Measurements from ENCODE around the gene PTPRO. TPM values are rescaled to one million over a fixed set of nuclear protein-coding genes. Genes with fewer than 3 reads are reported as not detected.

PTPRO gene
- total RNA-seq, 1 donor from 2014 or later: 21.4 TPM

- H3K9me3 ChIP-seq: no peaks in the 10 kb centered on the region
- no peaks in the 10 kb centered on the region for H3K36me3 ChIP-seq
- no peak overlapping the region for H3K4me3 ChIP-seq
- intact Hi-C loops (cut with DNase I): no loop called here
- no peak for TF ChIP-seq CTCF (IDR thresholded peaks at IDR 0.05)
- H3K4me1 ChIP-seq: peaks cover 8% of the 10 kb centered on the region
- DNase-seq: no peak
- no peak overlapping the region for H3K27ac ChIP-seq
- no peaks in the 10 kb centered on the region for H3K27me3 ChIP-seq (ENCODE audit: low read depth)
- ATAC-seq: no peak
Observed at GRCh38 chr12:15543347-15543746, 221.0 kb downstream of the PTPRO start.

DNA sequence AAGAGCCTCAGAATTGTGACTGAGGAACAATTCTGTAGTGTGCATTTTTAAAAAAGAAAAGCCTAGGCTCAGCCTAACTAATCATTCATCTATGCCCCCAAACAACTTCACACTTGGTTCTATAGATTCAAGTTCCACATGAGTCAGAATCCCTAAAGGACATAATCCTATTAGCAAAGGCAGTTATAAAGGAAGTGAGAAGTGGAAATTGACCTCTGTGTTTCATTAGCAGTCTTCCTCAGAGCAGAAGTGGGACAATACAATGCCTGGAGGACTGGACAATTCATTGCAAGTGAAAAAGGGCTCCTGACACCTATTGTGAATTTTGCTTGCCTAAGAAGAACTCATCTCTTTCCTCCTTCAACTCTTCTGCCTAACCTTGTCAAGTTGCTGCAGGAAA, 222.3 kb downstream of the PTPRO start:
- intact Hi-C loops (cut with DNase I): no loop called here
- no peak for TF ChIP-seq CTCF (IDR thresholded peaks at IDR 0.05)
- Histone ChIP-seq H3K4me1 (peaks cover 8% of the 10 kb centered on the region), H3K4me3 (no peak overlapping the region), H3K9me3 (no peaks in the 10 kb centered on the region), H3K36me3 (no peaks in the 10 kb centered on the region), H3K27ac (peak overlapping the region; percentile 76), H3K27me3 (ENCODE audit: low read depth) (no peaks in the 10 kb centered on the region)
- ATAC-seq (peak; percentile 54 to 65), DNase-seq (no peak)

DNA sequence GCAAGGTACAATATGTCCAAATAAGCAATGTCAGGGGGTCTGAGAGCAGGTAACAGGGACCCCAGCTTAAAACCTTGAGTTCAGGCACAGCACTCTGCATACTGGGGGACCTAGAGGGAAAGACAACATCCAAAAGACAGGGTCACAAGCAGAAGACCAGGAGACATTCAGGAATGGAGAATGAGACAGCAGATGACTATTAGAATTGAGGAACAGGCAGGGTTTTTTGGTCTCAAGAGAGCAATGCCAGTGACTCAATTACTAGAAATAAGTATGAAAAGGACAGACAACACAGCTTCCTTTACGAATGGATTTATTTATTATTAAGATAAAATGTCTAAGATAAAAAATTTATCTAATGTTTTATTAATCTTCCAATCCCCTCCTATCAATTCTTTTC, 223.0 kb downstream of the PTPRO start:
- Histone ChIP-seq H3K36me3 (no peaks in the 10 kb centered on the region), H3K4me1 (peaks cover 8% of the 10 kb centered on the region), H3K27me3 (ENCODE audit: low read depth) (no peaks in the 10 kb centered on the region), H3K4me3 (no peak overlapping the region), H3K27ac (peak overlapping the region; percentile 76), H3K9me3 (no peaks in the 10 kb centered on the region)
- DNase-seq: no peak
- no peak for TF ChIP-seq CTCF (IDR thresholded peaks at IDR 0.05)
- intact Hi-C loops (cut with DNase I): no loop called here
- peak in 1 of 2 donors; percentile 54 for ATAC-seq

GRCh38 chr12:15546102-15546701, 223.9 kb downstream of the PTPRO start:
- no peaks in the 10 kb centered on the region for H3K9me3 ChIP-seq
- peak overlapping the region; percentile 33 for H3K4me3 ChIP-seq
- ATAC-seq: peak in 1 of 2 donors; percentile 62
- peaks cover 8% of the 10 kb centered on the region for H3K4me1 ChIP-seq
- TF ChIP-seq CTCF (IDR thresholded peaks at IDR 0.05): no peak
- DNase-seq: no peak
- H3K36me3 ChIP-seq: no peaks in the 10 kb centered on the region
- peak overlapping the region; percentile 76 for H3K27ac ChIP-seq
- intact Hi-C loops (cut with DNase I): no loop called here
- H3K27me3 ChIP-seq (ENCODE audit: low read depth): no peaks in the 10 kb centered on the region

DNA sequence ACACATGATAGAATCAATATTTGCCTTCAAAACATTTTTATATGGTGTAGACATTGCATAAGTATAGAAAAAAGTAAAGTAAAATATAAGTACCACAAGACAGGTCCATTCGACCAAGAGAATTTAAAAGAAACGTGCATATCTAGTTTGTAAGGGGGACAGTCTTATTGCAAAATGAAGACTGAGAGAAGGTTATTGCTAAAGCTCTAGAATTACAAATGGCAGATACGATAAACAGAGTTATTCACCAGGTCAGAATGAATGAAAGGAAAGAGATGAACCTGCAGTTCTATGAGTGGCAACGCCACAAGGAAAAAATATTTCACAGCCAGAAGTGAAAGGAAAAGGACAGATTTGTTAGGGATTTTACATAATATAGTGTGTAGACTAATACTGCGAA, 224.8 kb downstream of the PTPRO start:
- Histone ChIP-seq H3K9me3 (no peaks in the 10 kb centered on the region), H3K27ac (peak overlapping the region; percentile 76), H3K4me1 (peaks cover 8% of the 10 kb centered on the region), H3K27me3 (ENCODE audit: low read depth) (no peaks in the 10 kb centered on the region), H3K36me3 (no peaks in the 10 kb centered on the region), H3K4me3 (peak overlapping the region; percentile 33)
- intact Hi-C loops (cut with DNase I): no loop called here
- no peak for DNase-seq
- no peak for ATAC-seq
- TF ChIP-seq CTCF (IDR thresholded peaks at IDR 0.05): no peak

Data from lower lobe of right lung (tissue), 2 donors.